IMR-90 (cell line): ENCODE data around the gene GPT2. TPM values are rescaled to one million over a fixed set of nuclear protein-coding genes. Genes with fewer than 3 reads are reported as not detected.

Source experiments
- ATAC-seq: fragments of 200-7000 bp; cut with Tn5 transposase; 2 replicates; pipeline ENCODE4 v1.9.1; 2020; ENCODE audit warnings: low read depth, mild to moderate bottlenecking, moderate library complexity
- BruUV-seq: library from RNA; stranded (reverse); fragments of 400-500 nt; replicated peaks from 2 replicates; lab custom pipeline; 2021; lab: Mats Ljungman, UMichigan
- CTCF ChIA-PET: fragments of 300-600 bp; formaldehyde crosslinking; extraction: SDS; loops from one replicate; lab custom pipeline; 2021; ENCODE audit warnings: antibody characterized with exemption; lab: Yijun Ruan, JAX
- POLR2A ChIA-PET: fragments of 300-600 bp; sonication (Branson Sonifier 250); formaldehyde crosslinking; loops from one replicate; lab custom pipeline; 2022; ENCODE audit warnings: antibody characterized with exemption; ENCODE audit not compliant: unreplicated experiment; lab: Charles Lee
- DNase-seq: peaks from one replicate; pipeline ENCODE4 v3.0.0; 2013
- H2AFZ ChIP-seq: replicated peaks from 2 replicates; pipeline ENCODE3; 2013; ENCODE audit warnings: low read length, mild to moderate bottlenecking; ENCODE audit not compliant: poor library complexity
- H2AK5ac ChIP-seq: 2 replicates; pipeline ENCODE4 v1.6.1; 2013; ENCODE audit warnings: low read depth, low read length, inconsistent platforms
- H2AK9ac ChIP-seq: replicated peaks from 2 replicates; pipeline ENCODE3; 2013; ENCODE audit warnings: mild to moderate bottlenecking, low read depth, low read length, moderate library complexity; ENCODE audit not compliant: poor library complexity
- H2BK120ac ChIP-seq: 2 replicates; pipeline ENCODE4 v1.6.1; 2013; ENCODE audit warnings: low read depth, low read length, inconsistent platforms
- H2BK15ac ChIP-seq: 3 replicates; pipeline ENCODE4 v1.6.1; 2013; ENCODE audit warnings: low read depth, low read length, inconsistent platforms
- H2BK20ac ChIP-seq: 2 replicates; pipeline ENCODE4 v1.6.1; 2013; ENCODE audit warnings: low read depth, mild to moderate bottlenecking, inconsistent platforms, low read length, moderate library complexity
- H2BK5ac ChIP-seq: 2 replicates; pipeline ENCODE4 v1.6.1; 2013; ENCODE audit warnings: mild to moderate bottlenecking, low read depth, low read length, inconsistent platforms; ENCODE audit not compliant: poor library complexity, severe bottlenecking
- H3K14ac ChIP-seq: replicated peaks from 2 replicates; pipeline ENCODE4 v1.6.1; 2013; ENCODE audit warnings: low read depth, low read length, inconsistent platforms
- H3K18ac ChIP-seq: 2 replicates; pipeline ENCODE4 v1.6.1; 2013; ENCODE audit warnings: low read depth, low read length, control low read depth
- H3K23ac ChIP-seq: 2 replicates; pipeline ENCODE4 v1.6.1; 2013; ENCODE audit warnings: low read depth, low read length, inconsistent platforms
- H3K27ac ChIP-seq: 2 replicates; pipeline ENCODE4 v1.5.1; 2013; ENCODE audit warnings: mild to moderate bottlenecking, control low read depth, low read length; ENCODE audit not compliant: insufficient read depth
- H3K27me3 ChIP-seq: 2 replicates; pipeline ENCODE4 v1.6.1; 2013; ENCODE audit warnings: low read length; ENCODE audit not compliant: control insufficient read depth, insufficient read depth
- H3K36me3 ChIP-seq: 2 replicates; pipeline ENCODE4 v1.6.1; 2013; ENCODE audit warnings: low read length, mixed read lengths; ENCODE audit not compliant: control insufficient read depth, insufficient read depth
- H3K4ac ChIP-seq: 2 replicates; pipeline ENCODE4 v1.6.1; 2013; ENCODE audit warnings: low read depth, low read length, inconsistent platforms
- H3K4me1 ChIP-seq: 2 replicates; pipeline ENCODE4 v1.6.1; 2013; ENCODE audit warnings: low read length, mixed read lengths; ENCODE audit not compliant: control insufficient read depth, insufficient read depth
- H3K4me2 ChIP-seq: 2 replicates; pipeline ENCODE4 v1.6.1; 2013; ENCODE audit warnings: low read depth, mild to moderate bottlenecking, control low read depth, low read length, moderate library complexity
- H3K4me3 ChIP-seq: 2 replicates; pipeline ENCODE4 v1.5.1; 2013; ENCODE audit warnings: low read depth, mild to moderate bottlenecking, control low read depth, low read length, moderate library complexity; ENCODE audit not compliant: insufficient read depth
- H3K56ac ChIP-seq: 2 replicates; pipeline ENCODE4 v1.6.1; 2013; ENCODE audit warnings: low read length, inconsistent platforms; ENCODE audit not compliant: insufficient read depth; ENCODE audit errors: extremely low read depth
- H3K79me1 ChIP-seq, 2 experiments: 2 replicates each; pipeline ENCODE4 v1.6.1; 2013; ENCODE audit warnings: low read length in 2 of 2, inconsistent platforms in 1 of 2, low read depth in 1 of 2
- H3K9ac ChIP-seq: 2 replicates; pipeline ENCODE4 v1.6.1; 2013; ENCODE audit warnings: low read depth, low read length, control low read depth
- H3K9me1 ChIP-seq: 2 replicates; pipeline ENCODE4 v1.6.1; 2013; ENCODE audit warnings: low read length, inconsistent platforms; ENCODE audit not compliant: insufficient read depth
- H3K9me3 ChIP-seq: 2 replicates; pipeline ENCODE4 v1.6.1; 2013; ENCODE audit warnings: low read length; ENCODE audit not compliant: control insufficient read depth, insufficient read depth
- H4K20me1 ChIP-seq: 2 replicates; pipeline ENCODE4 v1.6.1; 2013; ENCODE audit warnings: low read length, inconsistent platforms; ENCODE audit not compliant: insufficient read depth
- H4K5ac ChIP-seq: 2 replicates; pipeline ENCODE4 v1.6.1; 2013; ENCODE audit warnings: mild to moderate bottlenecking, low read depth, low read length, control low read depth
- H4K8ac ChIP-seq, 2 experiments: 2 replicates each; pipeline ENCODE4 v1.6.1; 2013; ENCODE audit warnings: low read depth in 2 of 2, low read length in 2 of 2, control low read depth in 1 of 2, inconsistent platforms in 1 of 2
- H4K91ac ChIP-seq: 2 replicates; pipeline ENCODE4 v1.6.1; 2013; ENCODE audit warnings: low read depth, low read length, inconsistent platforms; ENCODE audit not compliant: insufficient read depth
- CEBPB ChIP-seq: IDR thresholded peaks from 2 replicates; pipeline ENCODE4 v1.6.1; 2012; ENCODE audit warnings: low read depth, low read length, improper control_type of control experiment
- CHD1 ChIP-seq: IDR thresholded peaks from 2 replicates; pipeline ENCODE4 v1.6.1; 2012; ENCODE audit warnings: low read depth, low read length, improper control_type of control experiment
- CTCF ChIP-seq: conservative IDR thresholded peaks from 2 replicates; pipeline ENCODE4 v1.5.1; 2012; ENCODE audit warnings: mild to moderate bottlenecking, low read depth, low read length, improper control_type of control experiment
- ELK1 ChIP-seq: fragments of 150-350 bp; IDR thresholded peaks from 2 replicates; pipeline ENCODE4 v1.6.1; 2016; ENCODE audit warnings: low read depth, mild to moderate bottlenecking, low read length, moderate library complexity, borderline replicate concordance
- MAFK ChIP-seq: IDR thresholded peaks from 2 replicates; pipeline ENCODE4 v1.6.1; 2012; ENCODE audit warnings: low read depth, low read length, improper control_type of control experiment
- RCOR1 ChIP-seq: IDR thresholded peaks from 2 replicates; pipeline ENCODE4 v1.6.1; 2012; ENCODE audit warnings: mild to moderate bottlenecking, low read length, improper control_type of control experiment; ENCODE audit not compliant: insufficient replicate concordance
- USF2 ChIP-seq: fragments of 150-350 bp; IDR thresholded peaks from 2 replicates; pipeline ENCODE4 v1.6.1; 2017; ENCODE audit warnings: mild to moderate bottlenecking, antibody characterized with exemption, low read length, low read depth
- WGBS, 2 experiments: methylation state at CpG; one replicate each; pipeline versions ENCODE4 v1.1.5 to v1.1.7; 2013; ENCODE audit warnings: missing lambda C conversion rate in 2 of 2; ENCODE audit not compliant: insufficient read length in 1 of 2; ENCODE audit errors: extremely low coverage in 2 of 2; 5-methylcytosine and 5-hydroxymethylcytosine counted together
- dilution Hi-C: fragments of 300-500 bp; cut with HindIII; formaldehyde crosslinking; loops from one replicate; pipeline ENCODE4 v1.14.3; 2018; ENCODE audit warnings: low sequenced_read_pairs; ENCODE audit not compliant: unreplicated experiment
- in situ Hi-C: fragments of 300-500 bp; cut with MboI; formaldehyde crosslinking; loops from 3 replicates; pipeline ENCODE4 v1.14.3; 2019; ENCODE audit warnings: low sequenced_read_pairs, inconsistent platforms, mixed read lengths
- intact Hi-C: fragments of 100-400 bp; cut with micrococcal nuclease; formaldehyde crosslinking; loops from 2 replicates; pipeline ENCODE4 v1.10.0; 2022
- polyA plus RNA-seq, 3 experiments: library from polyadenylated mRNA; depleted of rRNA; stranded (reverse); fragments of >200 nt; gene quantifications; 2 replicates each; pipeline ENCODE4 v1.2.3, GENCODE V29; 2012; ENCODE audit warnings: low replicate concordance in 1 of 3
- total RNA-seq: library from RNA; depleted of rRNA; stranded (reverse); fragments of >200 nt; gene quantifications from 2 replicates; pipeline ENCODE4 v1.2.3, GENCODE V29; 2012

GPT2 gene
- total and polyA plus RNA-seq, 2 of the 4 experiments (the other 2 are of a cell fraction) = 26.4 to 31.5 TPM

GRCh38 chr16:46916980-46917379 is 32.8 kb downstream of the GPT2 start:
- ATAC-seq (peak; percentile 44), DNase-seq (peak; percentile 15)
- H2BK120ac ChIP-seq = no peak overlapping the region
- TF ChIP-seq MAFK = no peak
- no peak for TF ChIP-seq CTCF
- TF ChIP-seq CHD1 = no peak
- no peak for TF ChIP-seq ELK1
- no peak for TF ChIP-seq RCOR1
- peak; percentile 80 for TF ChIP-seq USF2
- no peak for TF ChIP-seq CEBPB
- whole genome bisulfite sequencing, 2 experiments = 100% methylated on average over 1 of the region's 3 CpGs; no CpG with 5 or more reads in 1 of the 2 experiments
- H3K4ac ChIP-seq = no peak overlapping the region
- no peak overlapping the region for H3K18ac ChIP-seq
- dilution Hi-C loops = no loop called here
- H3K27ac ChIP-seq = no peak overlapping the region
- H3K4me2 ChIP-seq = no peak overlapping the region
- peaks cover 11% of the 10 kb centered on the region for H3K9me1 ChIP-seq
- no peak overlapping the region for H2AK9ac ChIP-seq
- H2BK20ac ChIP-seq = no peak overlapping the region
- in situ Hi-C loops = no loop called here
- no peak overlapping the region for H3K23ac ChIP-seq
- H4K20me1 ChIP-seq = peaks cover 5% of the 10 kb centered on the region; the same call in 1 of the 2 replicates
- no peak overlapping the region for H4K8ac ChIP-seq
- H3K79me1 ChIP-seq = peaks cover 0 to 13% of the 10 kb centered on the region in 2 experiments; a peak in 3 of 4 replicates
- BruUV-seq = no TSS peak
- H2AFZ ChIP-seq = no peak overlapping the region
- H2BK5ac ChIP-seq = no peak overlapping the region
- ChIA-PET POLR2A (no interaction called here), CTCF (interaction anchor here (1.1 kb wide), 1 partner anchor 63 kb away, joined by 3 read pairs; no protein-coding TSS in a partner anchor)
- H3K4me1 ChIP-seq = no peaks in the 10 kb centered on the region
- no peaks in the 10 kb centered on the region for H3K9me3 ChIP-seq
- H3K14ac ChIP-seq = no peak overlapping the region
- no peak overlapping the region for H4K91ac ChIP-seq
- H3K56ac ChIP-seq = no peak overlapping the region
- no peak overlapping the region for H2AK5ac ChIP-seq
- H2BK15ac ChIP-seq = no peak overlapping the region
- H3K36me3 ChIP-seq = peaks cover 69% of the 10 kb centered on the region
- no peak overlapping the region for H4K5ac ChIP-seq
- H3K9ac ChIP-seq = no peak overlapping the region
- intact Hi-C loops = no loop called here
- no peak overlapping the region for H3K4me3 ChIP-seq
- no peaks in the 10 kb centered on the region for H3K27me3 ChIP-seq
